Superior temporal gyrus (tissue), 1 donor: ENCODE results near the gene RBM19.
A peak's percentile ranks its signal among the peaks of the same experiment; 100 is the strongest.

ENCODE experiments used
- DNase-seq: peaks from one replicate; pipeline ENCODE4 v3.0.0-alpha.2; 2016; ENCODE audit errors: extremely low spot score

Gene RBM19

GRCh38 chr12:113955109-113955970 lies 10.8 kb downstream of the RBM19 start:
- no peak for DNase-seq

GRCh38 chr12:113954547-113954946 lies 11.6 kb downstream of the RBM19 start:
- no peak for DNase-seq

GRCh38 chr12:113950873-113951272 lies 15.3 kb downstream of the RBM19 start:
- DNase-seq = no peak

- no peak for DNase-seq
These were observed 16.5 kb downstream of the RBM19 start for GRCh38 chr12:113949321-113950305.

- no peak for DNase-seq
These were observed 17.8 kb downstream of the RBM19 start for GRCh38 chr12:113948151-113948914.

- DNase-seq = no peak
These were observed 19.9 kb downstream of the RBM19 start for GRCh38 chr12:113946175-113946574.

- no peak for DNase-seq
These were observed 20.7 kb downstream of the RBM19 start for GRCh38 chr12:113945174-113946173.

- no peak for DNase-seq
These were observed 23.9 kb downstream of the RBM19 start for GRCh38 chr12:113942209-113942608.

GRCh38 chr12:113941208-113941486 lies 25.0 kb downstream of the RBM19 start:
- no peak for DNase-seq

GRCh38 chr12:113940357-113941207 lies 25.5 kb downstream of the RBM19 start:
- DNase-seq = no peak

GRCh38 chr12:113939867-113940266 lies 26.3 kb downstream of the RBM19 start:
- no peak for DNase-seq

- DNase-seq = no peak
These were observed 27.7 kb downstream of the RBM19 start for GRCh38 chr12:113938471-113938870.

- DNase-seq = no peak
These were observed 29.7 kb downstream of the RBM19 start for GRCh38 chr12:113936460-113936859.

- DNase-seq = no peak
These were observed 30.7 kb downstream of the RBM19 start for GRCh38 chr12:113935459-113935858.

- no peak for DNase-seq
These were observed 31.2 kb downstream of the RBM19 start for GRCh38 chr12:113934946-113935345.

GRCh38 chr12:113934060-113934814 lies 31.9 kb downstream of the RBM19 start:
- no peak for DNase-seq

- peak; percentile 29 for DNase-seq
These were observed 32.8 kb downstream of the RBM19 start for GRCh38 chr12:113933201-113933786.

- peak; percentile 83 for DNase-seq
These were observed 33.5 kb downstream of the RBM19 start for GRCh38 chr12:113932381-113933196.
